CD4-positive, alpha-beta T cell (primary cell): ENCODE results near the gene WDR86. TPM values are rescaled to one million over a fixed set of nuclear protein-coding genes. Genes with fewer than 3 reads are reported as not detected.

ENCODE experiments used
- ATAC-seq: fragments of 200-7000 bp; cut with Tn5 transposase; one replicate; pipeline ENCODE4 v1.10.0; 2022; ENCODE audit warnings: mild to moderate bottlenecking; ENCODE audit not compliant: poor library complexity
- CTCF ChIA-PET: fragments of 350-600 bp; sonication (Branson Sonifier 250); formaldehyde crosslinking; loops from one replicate; lab custom pipeline; 2021; ENCODE audit warnings: antibody characterized with exemption, inconsistent platforms; lab: Charles Lee
- POLR2A ChIA-PET: fragments of 350-600 bp; sonication (Branson Sonifier 250); formaldehyde crosslinking; loops from one replicate; lab custom pipeline; 2021; ENCODE audit warnings: antibody characterized with exemption, inconsistent platforms; lab: Charles Lee
- DNase-seq, 14 experiments: peaks; one replicate each; pipeline ENCODE4 v3.0.0-alpha.2; 2013 to 2020; ENCODE audit warnings: mixed read lengths in 2 of 14
- H3K27ac ChIP-seq, 2 donors: one replicate each; pipeline versions ENCODE4 v1.5.1 to v1.7.0; 2013; ENCODE audit warnings: low read length in 2 of 2, low read depth in 1 of 2, mild to moderate bottlenecking in 1 of 2
- H3K27me3 ChIP-seq, 2 experiments: 1 replicate in 1 of 2; 2 replicates in 1 of 2; pipeline versions ENCODE4 v1.6.1 to v1.7.0; 2013; ENCODE audit warnings: low read length in 2 of 2, control low read depth in 1 of 2, mild to moderate bottlenecking in 1 of 2, moderate library complexity in 1 of 2; ENCODE audit not compliant: insufficient read depth in 2 of 2, control insufficient read depth in 1 of 2
- H3K36me3 ChIP-seq: one replicate; pipeline ENCODE4 v1.6.1; 2013; ENCODE audit warnings: low read length, control low read depth; ENCODE audit not compliant: insufficient read depth
- H3K4me1 ChIP-seq: one replicate; pipeline ENCODE4 v1.6.1; 2013; ENCODE audit warnings: low read length, control low read depth; ENCODE audit not compliant: insufficient read depth
- H3K4me3 ChIP-seq: one replicate; pipeline ENCODE4 v1.5.1; 2013; ENCODE audit warnings: mild to moderate bottlenecking, low read length, moderate library complexity
- H3K9me3 ChIP-seq, 2 experiments: 1 replicate in 1 of 2; 2 replicates in 1 of 2; pipeline versions ENCODE4 v1.6.1 to v1.7.0; 2013; ENCODE audit warnings: low read length in 2 of 2, mild to moderate bottlenecking in 2 of 2, control low read depth in 1 of 2, moderate library complexity in 1 of 2; ENCODE audit not compliant: control insufficient read depth in 1 of 2, insufficient read depth in 1 of 2
- H3K27ac Mint-ChIP-seq: one replicate; pipeline ENCODE4 v1.8.0; 2020; ENCODE audit warnings: mixed read lengths
- H3K27me3 Mint-ChIP-seq: one replicate; pipeline ENCODE4 v1.8.0; 2021; ENCODE audit warnings: mixed read lengths
- H3K36me3 Mint-ChIP-seq: one replicate; pipeline ENCODE4 v1.8.0; 2021; ENCODE audit warnings: low read depth, mixed read lengths
- H3K4me1 Mint-ChIP-seq: one replicate; pipeline ENCODE4 v1.8.0; 2021; ENCODE audit warnings: low read depth, mixed read lengths
- H3K4me3 Mint-ChIP-seq: one replicate; pipeline ENCODE4 v1.8.0; 2020; ENCODE audit warnings: mild to moderate bottlenecking, mixed read lengths
- H3K9me3 Mint-ChIP-seq: one replicate; pipeline ENCODE4 v1.8.0; 2020; ENCODE audit warnings: mixed read lengths
- intact Hi-C, 2 experiments: fragments of 100-400 bp; cut with DNase I in 1 of 2; cut with micrococcal nuclease in 1 of 2; formaldehyde crosslinking; loops; one replicate each; pipeline versions ENCODE4 v1.15.1 to v1.9.0; 2023 to 2025; cut with DNase I, micrococcal nuclease
- total RNA-seq, 174 experiments: library from RNA in 2 of 174; stranded (reverse) in 2 of 174; gene quantifications; one replicate each; pipeline ENCODE4 v1.2.3 and lab custom pipeline; 2021 to 2026
- TF ChIP-seq, protein P1 (sequence below): fragments of 200-600 bp; IDR thresholded peaks from one replicate; pipeline ENCODE4 v1.8.0; 2022; ENCODE audit warnings: antibody characterized with exemption, mild to moderate bottlenecking

The WDR86 gene
- total RNA-seq, 2 experiments from 2014 or later = 5.6 to 6.2 TPM

DNA sequence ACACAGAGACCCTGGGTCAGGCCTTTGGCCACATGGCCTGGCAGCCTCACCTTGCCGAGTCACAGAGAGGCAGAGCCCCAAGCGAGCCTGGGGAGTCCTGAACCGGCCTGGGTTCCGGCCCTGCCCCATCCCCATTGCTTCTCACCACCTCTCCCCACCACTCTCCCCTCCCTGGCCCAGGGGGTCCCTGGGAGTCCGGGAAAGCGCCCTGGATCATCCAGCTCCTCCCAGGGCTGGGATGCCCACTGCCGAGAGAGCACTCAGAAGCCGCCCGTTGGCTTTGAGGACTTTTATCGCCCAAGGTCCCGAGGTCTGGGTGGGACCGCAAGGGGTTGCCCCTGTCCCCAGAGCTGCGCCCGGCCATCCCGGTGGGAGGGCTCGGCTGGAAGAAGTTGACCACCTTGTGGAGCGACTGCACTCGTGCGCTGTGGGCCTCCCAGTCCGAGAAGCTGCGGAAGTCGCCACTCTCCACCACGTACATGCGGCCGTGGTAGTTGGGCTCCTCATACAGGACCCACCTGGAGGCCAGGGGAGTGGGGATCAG is 22.0 kb upstream of the WDR86 start:
- intact Hi-C loops = loop anchor here (1.0 to 2.0 kb wide), 3 partner anchors 11 to 57 kb away; no protein-coding TSS in a partner anchor

DNA sequence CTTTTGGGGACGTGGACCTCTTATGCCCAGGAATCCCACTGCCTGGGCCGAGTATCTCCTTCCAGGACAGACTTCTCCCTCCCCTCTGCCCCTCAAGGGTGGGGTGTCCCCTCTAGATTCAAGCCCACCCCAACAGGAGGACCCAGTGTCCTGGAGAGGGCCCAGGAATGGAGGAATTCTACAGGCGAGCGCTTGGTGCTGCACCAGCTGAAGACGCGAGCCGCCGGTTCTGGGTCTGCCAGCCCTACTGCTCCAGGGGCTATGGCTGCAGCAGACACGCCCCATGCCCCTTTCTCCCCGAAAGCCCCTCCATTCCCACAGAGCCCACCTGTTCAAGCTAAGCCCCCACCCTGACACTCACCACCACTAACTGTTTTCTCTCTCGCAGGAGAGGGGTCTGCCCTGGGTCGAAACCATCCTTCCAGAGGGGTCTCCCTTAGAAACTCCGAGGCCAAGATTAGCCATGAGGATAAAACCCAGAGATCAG is 21.5 kb upstream of the WDR86 start:
- no peak for DNase-seq
- H3K4me3 Mint-ChIP-seq = no peak overlapping the region
- no peaks in the 10 kb centered on the region for H3K27me3 ChIP-seq
- peaks cover 82% of the 10 kb centered on the region for H3K4me1 ChIP-seq
- no peaks in the 10 kb centered on the region for H3K36me3 Mint-ChIP-seq
- no peaks in the 10 kb centered on the region for H3K9me3 Mint-ChIP-seq
- ChIA-PET CTCF (interaction anchor here (4.3 kb wide), 1 partner anchor 17 kb away, joined by 16 read pairs; no protein-coding TSS in a partner anchor), POLR2A (interaction anchor here (4.5 kb wide), 1 partner anchor 10 kb away, joined by 31 read pairs; the partner anchor contains the start of gene CRYGN)
- TF ChIP-seq, protein P1, sequence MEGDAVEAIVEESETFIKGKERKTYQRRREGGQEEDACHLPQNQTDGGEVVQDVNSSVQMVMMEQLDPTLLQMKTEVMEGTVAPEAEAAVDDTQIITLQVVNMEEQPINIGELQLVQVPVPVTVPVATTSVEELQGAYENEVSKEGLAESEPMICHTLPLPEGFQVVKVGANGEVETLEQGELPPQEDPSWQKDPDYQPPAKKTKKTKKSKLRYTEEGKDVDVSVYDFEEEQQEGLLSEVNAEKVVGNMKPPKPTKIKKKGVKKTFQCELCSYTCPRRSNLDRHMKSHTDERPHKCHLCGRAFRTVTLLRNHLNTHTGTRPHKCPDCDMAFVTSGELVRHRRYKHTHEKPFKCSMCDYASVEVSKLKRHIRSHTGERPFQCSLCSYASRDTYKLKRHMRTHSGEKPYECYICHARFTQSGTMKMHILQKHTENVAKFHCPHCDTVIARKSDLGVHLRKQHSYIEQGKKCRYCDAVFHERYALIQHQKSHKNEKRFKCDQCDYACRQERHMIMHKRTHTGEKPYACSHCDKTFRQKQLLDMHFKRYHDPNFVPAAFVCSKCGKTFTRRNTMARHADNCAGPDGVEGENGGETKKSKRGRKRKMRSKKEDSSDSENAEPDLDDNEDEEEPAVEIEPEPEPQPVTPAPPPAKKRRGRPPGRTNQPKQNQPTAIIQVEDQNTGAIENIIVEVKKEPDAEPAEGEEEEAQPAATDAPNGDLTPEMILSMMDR = no peak
- no peaks in the 10 kb centered on the region for H3K9me3 ChIP-seq
- no peak overlapping the region for H3K27ac ChIP-seq
- ATAC-seq = no peak
- intact Hi-C loops = loop anchor here in 1 of 2 experiments (1.0 kb wide), 1 partner anchor 12 kb away; no protein-coding TSS in a partner anchor
- no peak overlapping the region for H3K4me3 ChIP-seq
- peak overlapping the region; percentile 85 for H3K27ac Mint-ChIP-seq
- H3K36me3 ChIP-seq = no peaks in the 10 kb centered on the region
- peaks cover 58% of the 10 kb centered on the region for H3K4me1 Mint-ChIP-seq
- no peaks in the 10 kb centered on the region for H3K27me3 Mint-ChIP-seq

More for the DNA sequence above, 22.0 kb upstream of the WDR86 start:
- ChIA-PET POLR2A (interaction anchor here (1.3 to 4.5 kb wide), 2 partner anchors 9 to 16 kb away, joined by 3 to 31 read pairs; partner anchors contain the start of gene CRYGN), CTCF (interaction anchor here (4.3 kb wide), 1 partner anchor 17 kb away, joined by 16 read pairs; no protein-coding TSS in a partner anchor)
- Histone ChIP-seq H3K4me1 (peaks cover 77% of the 10 kb centered on the region), H3K36me3 (no peaks in the 10 kb centered on the region), H3K27me3 (no peaks in the 10 kb centered on the region), H3K27ac (peak overlapping the region in 1 of 2 donors; percentile 22), H3K4me3 (no peak overlapping the region), H3K9me3 (no peaks in the 10 kb centered on the region)
- ATAC-seq (no peak), DNase-seq (no peak)
- H3K36me3 Mint-ChIP-seq = no peaks in the 10 kb centered on the region
- no peak overlapping the region for H3K4me3 Mint-ChIP-seq
- no peaks in the 10 kb centered on the region for H3K9me3 Mint-ChIP-seq
- TF ChIP-seq, protein P1 = no peak
- peaks cover 63% of the 10 kb centered on the region for H3K4me1 Mint-ChIP-seq
- H3K27me3 Mint-ChIP-seq = no peaks in the 10 kb centered on the region
- peak overlapping the region; percentile 85 for H3K27ac Mint-ChIP-seq

DNA sequence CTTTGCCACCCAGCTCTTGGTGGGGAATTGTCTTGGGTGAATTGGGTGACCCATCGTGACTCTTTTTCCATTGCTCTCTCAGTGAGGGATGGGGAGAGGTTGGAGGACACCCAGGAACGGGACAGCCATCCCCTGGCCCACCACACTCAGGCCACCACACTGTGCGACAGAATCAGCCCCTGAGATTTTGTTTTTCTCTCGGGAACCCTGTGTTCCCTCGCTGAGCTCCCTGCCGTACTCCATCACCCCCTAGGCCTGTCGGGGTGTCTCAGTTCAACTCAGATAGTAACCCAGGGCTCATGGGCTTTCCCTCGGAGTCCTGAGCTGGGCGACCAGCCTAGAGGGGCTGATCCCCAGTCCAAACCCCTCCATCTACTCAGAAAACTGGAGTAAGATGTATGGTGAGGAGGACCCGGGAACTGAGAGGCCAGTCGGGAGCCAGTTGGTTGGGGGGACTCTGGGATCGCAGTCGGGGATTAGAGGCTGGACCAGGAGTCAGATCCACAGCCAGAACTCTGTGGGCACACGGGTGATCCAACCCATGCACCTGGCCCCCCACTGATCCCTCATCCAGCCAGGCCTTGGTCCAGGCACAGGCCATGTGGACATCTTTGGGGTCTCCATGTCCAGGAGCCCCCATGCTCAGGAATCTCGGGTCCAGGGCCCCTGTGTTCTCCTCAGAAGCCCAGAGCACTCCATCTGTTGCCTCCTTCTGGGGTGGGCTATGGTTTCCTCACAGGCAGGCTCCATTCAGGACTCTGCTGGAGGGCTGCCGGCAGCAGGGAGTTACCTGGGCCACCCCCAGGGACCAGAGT is 20.8 kb upstream of the WDR86 start:
- Mint-ChIP-seq H3K36me3 (no peaks in the 10 kb centered on the region), H3K27ac (peak overlapping the region; percentile 85), H3K27me3 (no peaks in the 10 kb centered on the region), H3K9me3 (no peaks in the 10 kb centered on the region), H3K4me1 (peaks cover 58% of the 10 kb centered on the region), H3K4me3 (no peak overlapping the region)
- CTCF ChIA-PET = interaction anchor here (0.8 to 4.3 kb wide), 3 partner anchors 10 to 62 kb away, joined by 3 to 16 read pairs (median 5); no protein-coding TSS in a partner anchor
- peak overlapping the region; percentile 28 to 47 for H3K27ac ChIP-seq
- H3K27me3 ChIP-seq = no peaks in the 10 kb centered on the region
- ATAC-seq (no peak), DNase-seq (peak in 1 of 14 experiments; percentile 28)
- POLR2A ChIA-PET = interaction anchor here (0.5 to 4.5 kb wide), 17 partner anchors 9 to 202 kb away, joined by 3 to 31 read pairs (median 4); partner anchors contain the start of genes CRYGN, NUB1, RHEB and WDR86
- intact Hi-C loops = loop anchor here (1.0 kb wide), 2 partner anchors 13 to 21 kb away; no protein-coding TSS in a partner anchor
- peaks cover 82% of the 10 kb centered on the region for H3K4me1 ChIP-seq
- no peak overlapping the region for H3K4me3 ChIP-seq
- no peaks in the 10 kb centered on the region for H3K36me3 ChIP-seq
- TF ChIP-seq, protein P1 = no peak
- H3K9me3 ChIP-seq = no peaks in the 10 kb centered on the region
